ENCODE results near the gene GPM6B.

DNA sequence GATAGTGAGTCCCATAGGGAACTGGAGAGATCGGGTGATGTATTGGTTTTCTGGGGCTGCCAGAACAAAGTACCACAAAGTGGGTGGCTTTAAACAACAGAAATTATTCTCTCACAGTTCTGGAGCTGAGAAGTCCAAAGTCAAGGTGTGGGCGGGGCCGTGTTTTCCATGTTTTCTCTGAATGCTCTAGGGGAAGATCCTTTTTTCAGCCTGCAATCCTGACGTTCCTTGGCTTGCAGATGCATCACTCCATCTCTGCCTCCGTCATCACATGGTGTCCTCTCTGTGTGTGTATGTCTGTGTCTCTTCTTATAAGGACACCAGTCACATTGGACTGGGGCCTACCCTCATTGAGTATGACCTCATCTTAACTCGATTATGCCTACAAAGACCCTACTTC, 7.9 kb upstream of the GPM6B start:
- TF ChIP-seq CTCF (IDR thresholded peaks at IDR 0.05) (no peak), POLR2A (IDR thresholded peaks at IDR 0.05) (no peak)

Data from gastroesophageal sphincter (tissue), 3 donors.